Adipose tissue (tissue), 3 donors: ENCODE results near the gene MAML2. TPM values are rescaled to one million over a fixed set of nuclear protein-coding genes. Genes with fewer than 3 reads are reported as not detected.

Experiments
- polyA plus RNA-seq, 3 donors: library from polyadenylated mRNA; stranded (reverse); fragments of 200-250 nt; gene quantifications; one replicate each; pipeline ENCODE4 v1.2.3, GENCODE V29; 2013
- donor health status: healthy with polysubstance abuse.
- donor health status: Bipolar disorder and iron deficiency.
- donor health status: healthy.

Gene MAML2
- polyA plus RNA-seq, 3 donors: 1.8 to 8.7 (median 5.4) TPM

Other genes with a start within 250 kb of the MAML2 start
- gene CCDC82, start 46.7 kb upstream of the MAML2 start, polyA plus RNA-seq: 10 to 100 TPM in 2 of 3 donors, 1 to 10 TPM in 1; 5.8 to 39.5 (median 13.3) TPM
- 1 to 10 TPM; 2.4 to 6.1 (median 3.6) TPM for gene JRKL, start 46.8 kb upstream of the MAML2 start, polyA plus RNA-seq